SK-N-SH (cell line): Measurements from ENCODE around the gene ARRDC2. TPM values are rescaled to one million over a fixed set of nuclear protein-coding genes. Genes with fewer than 3 reads are reported as not detected.

ENCODE experiments used
- CTCF ChIA-PET: fragments of 300-600, 350-600 bp; formaldehyde crosslinking; extraction: SDS; loops from one replicate; lab custom pipeline; 2021; lab: Yijun Ruan, JAX
- POLR2A ChIA-PET: fragments of 350-600 bp; sonication (Branson Sonifier 250); formaldehyde crosslinking; extraction: SDS; loops from one replicate; lab custom pipeline; 2020; ENCODE audit warnings: antibody characterized with exemption, inconsistent platforms; lab: Yijun Ruan, JAX
- DNase-seq: peaks from one replicate; pipeline ENCODE4 v3.0.0; 2012
- H2AFZ ChIP-seq: fragments of 200-600 bp; sonication (generic); 2 replicates; pipeline ENCODE4 v1.8.1; 2016; ENCODE audit warnings: antibody characterized with exemption, mild to moderate bottlenecking, low read depth
- H3F3A ChIP-seq: fragments of 200-600 bp; sonication (generic); replicated peaks from 2 replicates; pipeline ENCODE3; 2016; ENCODE audit warnings: antibody characterized with exemption, mild to moderate bottlenecking; ENCODE audit not compliant: insufficient read depth
- H3K27ac ChIP-seq, 2 experiments: fragments of 200-500 bp in 1 of 2; fragments of 200-600 bp in 1 of 2; sonication (Bioruptor generic) in 1 of 2; sonication (generic), shearing (Covaris generic) in 1 of 2; 2 replicates each; pipeline versions ENCODE4 v1.5.1 to v1.6.1; 2014 to 2016; ENCODE audit warnings: low read depth in 2 of 2, inconsistent platforms in 1 of 2, low read length in 1 of 2, mild to moderate bottlenecking in 1 of 2, mixed read lengths in 1 of 2
- H3K27me3 ChIP-seq: fragments of 200-600 bp; sonication (generic), shearing (Covaris generic); 2 replicates; pipeline ENCODE4 v1.6.1; 2016; ENCODE audit warnings: mixed run types; ENCODE audit not compliant: insufficient read depth
- H3K36me3 ChIP-seq, 2 experiments: fragments of 200-500 bp in 1 of 2; fragments of 200-600 bp in 1 of 2; sonication (Bioruptor generic) in 1 of 2; sonication (generic) in 1 of 2; replicated peaks in 1 of 2; 2 replicates each; pipeline versions ENCODE3 to v1.5.1; 2014 to 2016; ENCODE audit warnings: low read length in 1 of 2, mild to moderate bottlenecking in 1 of 2; ENCODE audit not compliant: insufficient read depth in 2 of 2, control insufficient read depth in 1 of 2
- H3K4me1 ChIP-seq, 2 experiments: fragments of 200-500 bp in 1 of 2; fragments of 200-600 bp in 1 of 2; sonication (Bioruptor generic) in 1 of 2; sonication (generic), shearing (Covaris generic) in 1 of 2; 2 replicates each; pipeline versions ENCODE4 v1.5.1 to v1.6.1; 2014 to 2016; ENCODE audit warnings: low read depth in 1 of 2, low read length in 1 of 2, mixed run types in 1 of 2; ENCODE audit not compliant: insufficient read depth in 2 of 2, control insufficient read depth in 1 of 2
- H3K4me2 ChIP-seq: fragments of 200-600 bp; sonication (generic), shearing (Covaris generic); 2 replicates; pipeline ENCODE4 v1.6.1; 2017; ENCODE audit warnings: mixed run types
- H3K4me3 ChIP-seq, 2 experiments: fragments of 200-500 bp in 1 of 2; fragments of 200-600 bp in 1 of 2; sonication (Bioruptor generic) in 1 of 2; sonication (generic), shearing (Covaris generic) in 1 of 2; 2 replicates each; pipeline versions ENCODE4 v1.5.1 to v1.8.1; 2014 to 2016; ENCODE audit warnings: low read depth in 2 of 2, inconsistent platforms in 1 of 2, low read length in 1 of 2, mild to moderate bottlenecking in 1 of 2, mixed read lengths in 1 of 2, moderate library complexity in 1 of 2
- H3K79me2 ChIP-seq: fragments of 200-600 bp; sonication (generic); 2 replicates; pipeline ENCODE4 v1.8.1; 2017; ENCODE audit warnings: mild to moderate bottlenecking; ENCODE audit not compliant: insufficient read depth
- H3K9ac ChIP-seq: fragments of 200-600 bp; sonication (generic); 2 replicates; pipeline ENCODE4 v1.6.1; 2017; ENCODE audit warnings: mixed run types
- H3K9me2 ChIP-seq: fragments of 200-600 bp; sonication (generic); 2 replicates; pipeline ENCODE4 v1.6.1; 2017; ENCODE audit warnings: mixed run types
- H3K9me3 ChIP-seq: fragments of 200-600 bp; sonication (generic); 2 replicates; pipeline ENCODE4 v1.6.1; 2017; ENCODE audit warnings: mixed run types, mild to moderate bottlenecking, moderate library complexity
- H4K20me1 ChIP-seq: fragments of 200-600 bp; sonication (generic); 2 replicates; pipeline ENCODE4 v1.6.1; 2017; ENCODE audit warnings: mild to moderate bottlenecking, mixed run types; ENCODE audit not compliant: insufficient read depth
- CHD2 ChIP-seq: fragments of 150-350 bp; IDR thresholded peaks from 2 replicates; pipeline ENCODE4 v1.6.1; 2018; ENCODE audit warnings: low read length; ENCODE audit not compliant: partially characterized antibody
- ELF1 ChIP-seq: IDR thresholded peaks from 2 replicates; pipeline ENCODE4 v1.4.0; 2012
- EP300 ChIP-seq, 2 experiments: IDR thresholded peaks; 2 replicates each; pipeline versions ENCODE4 v1.4.0 to v1.6.1; 2012; ENCODE audit warnings: borderline replicate concordance in 1 of 2, low read depth in 1 of 2, low read length in 1 of 2
- EZH2phosphoT487 ChIP-seq: fragments of 200-600 bp; sonication (generic); IDR thresholded peaks from 2 replicates; pipeline ENCODE4 v1.6.1; 2017; ENCODE audit warnings: low read depth, mixed run types, mild to moderate bottlenecking, antibody characterized with exemption, moderate library complexity, borderline replicate concordance
- FOXM1 ChIP-seq: IDR thresholded peaks from 2 replicates; pipeline ENCODE4 v1.4.0; 2012; ENCODE audit warnings: low read depth, mild to moderate bottlenecking
- GABPA ChIP-seq: IDR thresholded peaks from 2 replicates; pipeline ENCODE4 v1.4.0; 2012; ENCODE audit warnings: low read depth, mild to moderate bottlenecking
- GATA2 ChIP-seq: sonication (generic); formaldehyde crosslinking; IDR thresholded peaks from 2 replicates; pipeline ENCODE4 v1.5.0; 2020; ENCODE audit warnings: mild to moderate bottlenecking, missing genetic modification reagents
- MEF2A ChIP-seq: IDR thresholded peaks from 2 replicates; pipeline ENCODE4 v1.4.0; 2012; ENCODE audit warnings: low read depth, borderline replicate concordance
- MXI1 ChIP-seq: IDR thresholded peaks from 2 replicates; pipeline ENCODE4 v1.6.1; 2012; ENCODE audit warnings: mild to moderate bottlenecking, low read depth, low read length, improper control_type of control experiment
- NFIC ChIP-seq: IDR thresholded peaks from 2 replicates; pipeline ENCODE4 v1.4.0; 2012; ENCODE audit warnings: borderline replicate concordance
- NRF1 ChIP-seq: IDR thresholded peaks from 2 replicates; pipeline ENCODE4 v1.6.1; 2012; ENCODE audit warnings: low read depth, mild to moderate bottlenecking, low read length
- PBX3 ChIP-seq: IDR thresholded peaks from 2 replicates; pipeline ENCODE4; 2012
- POLR2AphosphoS5 ChIP-seq: IDR thresholded peaks from 2 replicates; pipeline ENCODE4 v1.6.1; 2012; ENCODE audit warnings: low read depth, low read length
- RAD21 ChIP-seq: IDR thresholded peaks from 2 replicates; pipeline ENCODE4 v1.6.1; 2012; ENCODE audit warnings: mild to moderate bottlenecking, low read length
- SIN3A ChIP-seq: IDR thresholded peaks from 2 replicates; pipeline ENCODE4 v1.6.1; 2012; ENCODE audit warnings: low read depth, mild to moderate bottlenecking, low read length, moderate library complexity, borderline replicate concordance
- SMC3 ChIP-seq: IDR thresholded peaks from 2 replicates; pipeline ENCODE4 v1.6.1; 2012; ENCODE audit warnings: low read depth, low read length, improper control_type of control experiment
- TAF1 ChIP-seq: IDR thresholded peaks from 2 replicates; pipeline ENCODE4 v1.6.1; 2012; ENCODE audit warnings: low read depth, mild to moderate bottlenecking, low read length, moderate library complexity, borderline replicate concordance
- TCF12 ChIP-seq: IDR thresholded peaks from 2 replicates; pipeline ENCODE4 v1.4.0; 2012
- TEAD4 ChIP-seq: IDR thresholded peaks from 2 replicates; pipeline ENCODE4 v1.4.0; 2012; ENCODE audit warnings: mild to moderate bottlenecking, borderline replicate concordance; ENCODE audit not compliant: insufficient read depth
- USF1 ChIP-seq: IDR thresholded peaks from 2 replicates; pipeline ENCODE4 v1.4.0; 2012; ENCODE audit warnings: low read depth, borderline replicate concordance
- USF2 ChIP-seq: fragments of 150-350 bp; IDR thresholded peaks from 2 replicates; pipeline ENCODE4 v1.6.1; 2017; ENCODE audit warnings: antibody characterized with exemption, low read length, low read depth, borderline replicate concordance
- ZBTB33 ChIP-seq: IDR thresholded peaks from 2 replicates; pipeline ENCODE4 v1.4.0; 2012; ENCODE audit warnings: low read depth, borderline replicate concordance
- WGBS: methylation state at CpG from one replicate; pipeline ENCODE4 v1.1.6; 2017; ENCODE audit warnings: low lambda C conversion rate; 5-methylcytosine and 5-hydroxymethylcytosine counted together
- polyA plus RNA-seq, 3 experiments: library from polyadenylated mRNA; depleted of rRNA; stranded (reverse); fragments of >200 nt; gene quantifications; 2 replicates each; pipeline ENCODE4 v1.2.3, GENCODE V29; 2012
- TF ChIP-seq, protein P1 (sequence below): IDR thresholded peaks from 2 replicates; pipeline ENCODE4 v1.4.0; 2012; ENCODE audit warnings: low read depth

ARRDC2 gene
- polyA plus RNA-seq, 1 of the 3 experiments (the other 2 are of a cell fraction) = 5.5 TPM

- peaks cover 9% of the 10 kb centered on the region; the same call in 1 of the 2 replicates for H3K79me2 ChIP-seq
- H3K4me3 ChIP-seq = peak overlapping the region; percentile 63 to 78
- POLR2A ChIA-PET = interaction anchor here (0.6 to 1.0 kb wide), 2 partner anchors 63 to 142 kb away, joined by 3 read pairs; partner anchors contain the start of gene RPL18A
- peak; percentile 92 for DNase-seq
- peak overlapping the region; percentile 79; the same call in 1 of the 2 replicates for H2AFZ ChIP-seq
- H4K20me1 ChIP-seq = no peaks in the 10 kb centered on the region
- peak overlapping the region in 1 of 2 experiments; percentile 24; a peak in 1 of 4 replicates for H3K27ac ChIP-seq
- peak overlapping the region; percentile 93 for H3K4me2 ChIP-seq
- no peaks in the 10 kb centered on the region for H3K36me3 ChIP-seq
- no peaks in the 10 kb centered on the region for H3K27me3 ChIP-seq
- TF ChIP-seq, protein P1, sequence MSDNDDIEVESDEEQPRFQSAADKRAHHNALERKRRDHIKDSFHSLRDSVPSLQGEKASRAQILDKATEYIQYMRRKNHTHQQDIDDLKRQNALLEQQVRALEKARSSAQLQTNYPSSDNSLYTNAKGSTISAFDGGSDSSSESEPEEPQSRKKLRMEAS = peak; percentile 67; the same call in 1 of the 2 replicates
- TF ChIP-seq NFIC (peak; percentile 18; the same call in 1 of the 2 replicates), TEAD4 (0 out of 2 replicates have a peak, but pooled peaks have one; percentile 20), TAF1 (no peak), TCF12 (no peak), PBX3 (0 out of 2 replicates have a peak, but pooled peaks have one; percentile 7), ELF1 (peak; percentile 77), EZH2phosphoT487 (no peak), GABPA (0 out of 2 replicates have a peak, but pooled peaks have one; percentile 20), ZBTB33 (no peak), USF1 (peak; percentile 43; the same call in 1 of the 2 replicates), CHD2 (no peak), USF2 (no peak), SMC3 (no peak), NRF1 (peak; percentile 51), POLR2AphosphoS5 (0 out of 2 replicates have a peak, but pooled peaks have one; percentile 40), GATA2 (CRISPR knock-in tag) (no peak), SIN3A (no peak), MEF2A (no peak), MXI1 (peak; percentile 84), FOXM1 (no peak), RAD21 (no peak), EP300 (IDR thresholded peaks at IDR 0.05; ENCODE audit: borderline replicate concordance in 1 of 2, low read depth in 1 of 2, low read length in 1 of 2) (no peak)
- CTCF ChIA-PET = interaction anchor here (0.6 to 16.7 kb wide), 5 partner anchors 58 to 142 kb away, joined by 3 to 464 read pairs (median 6); partner anchors contain the start of genes CCDC124, MAST3 and RPL18A
- peak overlapping the region; percentile 76 for H3K9ac ChIP-seq
- peaks cover 0 to 4% of the 10 kb centered on the region in 2 experiments; a peak in 1 of 4 replicates for H3K4me1 ChIP-seq
- 2% methylated on average over 28 of the region's 105 CpGs for WGBS
- H3F3A ChIP-seq = no peaks in the 10 kb centered on the region
- no peaks in the 10 kb centered on the region for H3K9me3 ChIP-seq
- H3K9me2 ChIP-seq = no peaks in the 10 kb centered on the region
These were observed 6.8 kb upstream of the ARRDC2 start for GRCh38 chr19:18000915-18001776.
